GM12878 (cell line): ENCODE data around the gene LAS1L. TPM values are rescaled to one million over a fixed set of nuclear protein-coding genes. Genes with fewer than 3 reads are reported as not detected.
A peak's percentile ranks its signal among the peaks of the same experiment; 100 is the strongest.

Source experiments
- BCL11A ChIP-seq: IDR thresholded peaks from 2 replicates; pipeline ENCODE4 v1.6.1; 2011; ENCODE audit warnings: low read depth, low read length
- BMI1 ChIP-seq: fragments of 450-650 bp; IDR thresholded peaks from 2 replicates; pipeline ENCODE4 v1.6.1; 2016; ENCODE audit warnings: mild to moderate bottlenecking, moderate library complexity, borderline replicate concordance
- CEBPB ChIP-seq, 2 experiments: fragments of 150-350 bp in 1 of 2; IDR thresholded peaks; 2 replicates each; pipeline ENCODE4 v1.6.1; 2012 to 2014; ENCODE audit warnings: low read depth in 2 of 2, low read length in 2 of 2, borderline replicate concordance in 1 of 2, inconsistent platforms in 1 of 2
- CHD2 ChIP-seq: IDR thresholded peaks from 2 replicates; pipeline ENCODE4 v1.6.1; 2011; ENCODE audit warnings: low read depth, low read length, improper control_type of control experiment, borderline replicate concordance
- E2F4 ChIP-seq: IDR thresholded peaks from 2 replicates; pipeline ENCODE4 v1.6.1; 2012; ENCODE audit warnings: low read depth, low read length, improper control_type of control experiment
- EED ChIP-seq: sonication (generic); IDR thresholded peaks from 2 replicates; pipeline ENCODE4 v1.6.1; 2016; ENCODE audit warnings: antibody characterized with exemption, low read depth
- EGR1 ChIP-seq, 2 experiments: IDR thresholded peaks; 1 replicate in 1 of 2; 2 replicates in 1 of 2; pipeline ENCODE4 v1.6.1; 2011 to 2012; ENCODE audit warnings: low read depth in 2 of 2, low read length in 2 of 2, borderline replicate concordance in 1 of 2, mild to moderate bottlenecking in 1 of 2, moderate library complexity in 1 of 2
- EP300 ChIP-seq, 2 experiments: fragments of 150-350 bp in 1 of 2; IDR thresholded peaks; 2 replicates each; pipeline ENCODE4 v1.6.1; 2011 to 2012; ENCODE audit warnings: low read depth in 2 of 2, low read length in 2 of 2, borderline replicate concordance in 1 of 2, improper control_type of control experiment in 1 of 2, inconsistent platforms in 1 of 2; ENCODE audit not compliant: control insufficient read depth in 1 of 2
- FOXM1 ChIP-seq: IDR thresholded peaks from 2 replicates; pipeline ENCODE4 v1.6.1; 2012; ENCODE audit warnings: low read depth, mild to moderate bottlenecking, inconsistent platforms, low read length, moderate library complexity
- IRF3 ChIP-seq: fragments of 450-650 bp; IDR thresholded peaks from 2 replicates; pipeline ENCODE4 v1.6.1; 2014; ENCODE audit warnings: mild to moderate bottlenecking
- LARP7 ChIP-seq: fragments of 450-650 bp; IDR thresholded peaks from 2 replicates; pipeline ENCODE4 v1.6.1; 2017; ENCODE audit warnings: mild to moderate bottlenecking
- MEF2A ChIP-seq: IDR thresholded peaks from 2 replicates; pipeline ENCODE4 v1.6.1; 2011; ENCODE audit warnings: low read depth, mild to moderate bottlenecking, low read length, moderate library complexity; ENCODE audit not compliant: insufficient read depth
- MTA3 ChIP-seq: IDR thresholded peaks from 2 replicates; pipeline ENCODE4 v1.6.1; 2012; ENCODE audit warnings: low read length, inconsistent platforms, borderline replicate concordance
- NR2C1 ChIP-seq: fragments of 450-650 bp; IDR thresholded peaks from 2 replicates; pipeline ENCODE4 v1.6.1; 2017; ENCODE audit warnings: antibody characterized with exemption, mild to moderate bottlenecking, moderate library complexity
- POLR2AphosphoS2 ChIP-seq: IDR thresholded peaks from 2 replicates; pipeline ENCODE4 v1.6.1; 2011; ENCODE audit warnings: low read depth, mild to moderate bottlenecking, low read length, improper control_type of control experiment, moderate library complexity
- POLR2AphosphoS5 ChIP-seq: IDR thresholded peaks from 2 replicates; pipeline ENCODE4 v1.6.1; 2011; ENCODE audit warnings: mild to moderate bottlenecking, low read length, inconsistent platforms
- RUNX3 ChIP-seq: IDR thresholded peaks from 2 replicates; pipeline ENCODE4 v1.6.1; 2012; ENCODE audit warnings: low read length, inconsistent platforms
- SMC3 ChIP-seq: IDR thresholded peaks from 2 replicates; pipeline ENCODE4 v1.6.1; 2011; ENCODE audit warnings: low read length, improper control_type of control experiment, borderline replicate concordance
- SREBF2 ChIP-seq: IDR thresholded peaks from 2 replicates; pipeline ENCODE4 v1.6.1; 2012; ENCODE audit warnings: mild to moderate bottlenecking, low read length
- SUPT20H ChIP-seq: IDR thresholded peaks from 2 replicates; pipeline ENCODE4 v1.6.1; 2011; ENCODE audit warnings: low read depth, mild to moderate bottlenecking, low read length, moderate library complexity, borderline replicate concordance; ENCODE audit not compliant: control insufficient read depth
- TARDBP ChIP-seq: IDR thresholded peaks from 2 replicates; pipeline ENCODE4 v1.6.1; 2016; ENCODE audit warnings: borderline replicate concordance
- TCF12 ChIP-seq: IDR thresholded peaks from 2 replicates; pipeline ENCODE4 v1.6.1; 2011; ENCODE audit warnings: low read depth, mild to moderate bottlenecking, low read length
- ZNF207 ChIP-seq: fragments of 450-650 bp; IDR thresholded peaks from 2 replicates; pipeline ENCODE4 v1.6.1; 2014; ENCODE audit warnings: antibody characterized with exemption, mild to moderate bottlenecking, borderline replicate concordance
- ZNF274 ChIP-seq: IDR thresholded peaks from one replicate; pipeline ENCODE4 v1.8.0; 2011; ENCODE audit not compliant: insufficient read length, insufficient read depth
- ZNF687 ChIP-seq: fragments of 450-650 bp; IDR thresholded peaks from 2 replicates; pipeline ENCODE4 v1.6.1; 2017; ENCODE audit warnings: mild to moderate bottlenecking, moderate library complexity
- polyA plus RNA-seq, 11 experiments: library from polyadenylated mRNA; depleted of rRNA in 4 of 11; unstranded in 6 of 11; stranded (reverse) in 5 of 11; fragments of >200 nt; fragmentation: Nextera tagmentation in 4 of 11; fragmentation: Illumina TruSeq in 1 of 11; extraction: Ambion mirVana in 4 of 11; extraction: Trizol in 1 of 11; gene quantifications; 1 replicate in 1 of 11; 2 replicates in 10 of 11; pipeline versions ENCODE4 v1.2.1 to v1.2.3, GENCODE V29; 2011 to 2016; ENCODE audit warnings: inconsistent platforms in 2 of 11, missing spikeins in 2 of 11, low read depth in 1 of 11
- total RNA-seq, 4 experiments: library from RNA; depleted of rRNA in 3 of 4; stranded (reverse); fragments of >200 nt in 3 of 4; fragmentation: Illumina TruSeq in 1 of 4; extraction: Trizol in 1 of 4; gene quantifications; 2 replicates each; pipeline versions ENCODE4 v1.2.1 to v1.2.3, GENCODE V29; 2013 to 2021

Gene LAS1L
- total and polyA plus RNA-seq, 10 of the 15 experiments (the other 5 are each of a cell fraction or from before 2014, with no cell fraction given) = 27.4 to 100 (median 56.4) TPM

GRCh38 chrX:65534450-65535292, at the start of gene LAS1L (continued):
- peak; percentile 15 to 48; a peak in 2 of 3 replicates for TF ChIP-seq EGR1 (IDR thresholded peaks at IDR 0.05; ENCODE audit: borderline replicate concordance in 1 of 2, low read depth in 2 of 2, low read length in 2 of 2)
- TF ChIP-seq TCF12 = no peak
- TF ChIP-seq CEBPB (IDR thresholded peaks at IDR 0.05; ENCODE audit: borderline replicate concordance in 1 of 2, low read depth in 2 of 2, low read length in 2 of 2) = no peak
- 0 out of 2 replicates have a peak, but pooled peaks have one; percentile 7 for TF ChIP-seq FOXM1
- TF ChIP-seq LARP7 = no peak
- TF ChIP-seq BMI1 = no peak
- peak; percentile 80 for TF ChIP-seq POLR2AphosphoS5
- no peak for TF ChIP-seq SUPT20H
- no peak for TF ChIP-seq MEF2A
- peak; percentile 92 for TF ChIP-seq CHD2
- peak; percentile 70 for TF ChIP-seq RUNX3
- no peak for TF ChIP-seq EED
- no peak for TF ChIP-seq EP300 (IDR thresholded peaks at IDR 0.05; ENCODE audit: borderline replicate concordance in 1 of 2, control insufficient read depth in 1 of 2, low read depth in 2 of 2, low read length in 2 of 2)
- 0 out of 2 replicates have a peak, but pooled peaks have one; percentile 47 for TF ChIP-seq ZNF687
- peak; percentile 52; the same call in 1 of the 2 replicates for TF ChIP-seq ZNF207
- TF ChIP-seq SREBF2 = 0 out of 2 replicates have a peak, but pooled peaks have one; percentile 37
- peak; percentile 98 for TF ChIP-seq NR2C1
- TF ChIP-seq IRF3 = peak; percentile 77; the same call in 1 of the 2 replicates
- no peak for TF ChIP-seq ZNF274
- TF ChIP-seq POLR2AphosphoS2 = no peak
- no peak for TF ChIP-seq TARDBP
- no peak for TF ChIP-seq BCL11A
- TF ChIP-seq E2F4 = peak; percentile 74
- TF ChIP-seq SMC3 = 0 out of 2 replicates have a peak, but pooled peaks have one; percentile 7
- no peak for TF ChIP-seq MTA3
